Esophagus squamous epithelium (tissue), 5 donors: ENCODE data around the gene KIF17. TPM values are rescaled to one million over a fixed set of nuclear protein-coding genes. Genes with fewer than 3 reads are reported as not detected.

ENCODE experiments used
- DNase-seq: peaks from one replicate; lab custom pipeline; 2025; lab: John Stamatoyannopoulos, UW
- H3K27ac ChIP-seq, 4 donors: fragments of 200-600 bp; sonication (generic); one replicate each; pipeline ENCODE4 v1.5.1; 2016 to 2019; ENCODE audit warnings: mild to moderate bottlenecking in 1 of 4
- H3K27me3 ChIP-seq, 4 donors: fragments of 200-600 bp; sonication (generic); 1 replicate in 3 of 4; 2 replicates in 1 of 4; pipeline versions ENCODE4 v1.5.1 to v1.6.0; 2017 to 2021; ENCODE audit warnings: antibody characterized with exemption in 1 of 4
- H3K36me3 ChIP-seq, 3 donors: fragments of 200-600 bp; sonication (generic); one replicate each; pipeline ENCODE4 v1.5.1; 2016 to 2019
- H3K4me1 ChIP-seq, 3 donors: fragments of 200-600 bp; sonication (generic); one replicate each; pipeline ENCODE4 v1.5.1; 2017 to 2019
- H3K4me3 ChIP-seq, 4 donors: fragments of 200-600 bp; sonication (generic); 1 replicate in 3 of 4; 2 replicates in 1 of 4; pipeline ENCODE4 v1.5.1; 2016 to 2019; ENCODE audit warnings: mild to moderate bottlenecking in 2 of 4, moderate library complexity in 1 of 4
- H3K9me3 ChIP-seq, 3 donors: fragments of 200-600 bp; sonication (generic); one replicate each; pipeline ENCODE4 v1.5.1; 2016 to 2019
- POLR2A ChIP-seq, 4 donors: fragments of 450-650 bp; IDR thresholded peaks; one replicate each; pipeline ENCODE4 v1.6.1; 2017; ENCODE audit warnings: antibody characterized with exemption in 4 of 4, mild to moderate bottlenecking in 4 of 4, moderate library complexity in 3 of 4
- WGBS, 2 donors: methylation state at CpG; one replicate each; pipeline ENCODE4 v1.1.5; 2018; 5-methylcytosine and 5-hydroxymethylcytosine counted together
- intact Hi-C: fragments of 100-400 bp; cut with DNase I; formaldehyde crosslinking; loops from one replicate; pipeline ENCODE4 v1.15.0; 2022
- total RNA-seq, 4 donors: library from RNA; depleted of rRNA; stranded (reverse); fragments of >200 nt; gene quantifications; one replicate each; pipeline ENCODE4 v1.1.0, GENCODE V29; 2016
- TF ChIP-seq, protein P1 (sequence below), 6 experiments: fragments of 450-650 bp in 4 of 6; fragments of 200-600 bp in 2 of 6; sonication (generic) in 2 of 6; IDR thresholded peaks; one replicate each; pipeline ENCODE4 v1.5.1; 2016 to 2019; ENCODE audit warnings: antibody characterized with exemption in 6 of 6, mild to moderate bottlenecking in 4 of 6, moderate library complexity in 4 of 6
- donor health status: DM: yes; HTN: yes; CAD: no.

KIF17 gene
- total RNA-seq, 4 donors from 2014 or later, result 0.57 to 1.9 (median 0.85) TPM; not detected in 1

DNA sequence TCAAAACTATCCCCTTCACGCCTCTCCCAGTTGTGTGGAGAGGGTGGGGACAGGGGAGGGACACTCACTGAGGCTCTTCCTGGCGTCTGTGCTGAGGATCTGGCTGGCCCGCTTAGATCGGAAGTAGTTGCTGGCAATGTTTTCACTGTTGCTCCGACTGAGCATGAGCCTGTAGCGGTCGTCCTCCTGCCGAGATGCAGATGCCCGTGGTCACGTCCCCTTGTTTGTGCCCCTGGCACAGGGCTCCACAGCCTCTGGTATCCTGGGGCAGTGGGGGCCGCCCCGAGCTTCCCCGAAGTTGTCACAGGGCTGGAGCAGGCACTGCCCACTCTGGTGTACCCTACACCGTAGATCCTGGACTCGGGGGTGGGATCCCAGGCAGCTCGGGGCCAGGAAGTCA, 51.7 kb downstream of the KIF17 start:
- Histone ChIP-seq H3K36me3 (no peaks in the 10 kb centered on the region), H3K4me3 (no peak overlapping the region), H3K9me3 (no peaks in the 10 kb centered on the region), H3K4me1 (peaks cover 0 to 10% (median 0%) of the 10 kb centered on the region in 3 donors), H3K27me3 (no peaks in the 10 kb centered on the region), H3K27ac (peak overlapping the region in 2 of 4 donors; percentile 3 to 30)
- 80 to 89% methylated on average over 1 to 6 of the region's 16 CpGs for WGBS, 2 donors
- no peak for DNase-seq
- intact Hi-C loops, result no loop called here
- TF ChIP-seq POLR2A (IDR thresholded peaks at IDR 0.05), result no peak

GRCh38 chr1:20665726-20666125, 52.1 kb downstream of the KIF17 start:
- TF ChIP-seq, protein P1, sequence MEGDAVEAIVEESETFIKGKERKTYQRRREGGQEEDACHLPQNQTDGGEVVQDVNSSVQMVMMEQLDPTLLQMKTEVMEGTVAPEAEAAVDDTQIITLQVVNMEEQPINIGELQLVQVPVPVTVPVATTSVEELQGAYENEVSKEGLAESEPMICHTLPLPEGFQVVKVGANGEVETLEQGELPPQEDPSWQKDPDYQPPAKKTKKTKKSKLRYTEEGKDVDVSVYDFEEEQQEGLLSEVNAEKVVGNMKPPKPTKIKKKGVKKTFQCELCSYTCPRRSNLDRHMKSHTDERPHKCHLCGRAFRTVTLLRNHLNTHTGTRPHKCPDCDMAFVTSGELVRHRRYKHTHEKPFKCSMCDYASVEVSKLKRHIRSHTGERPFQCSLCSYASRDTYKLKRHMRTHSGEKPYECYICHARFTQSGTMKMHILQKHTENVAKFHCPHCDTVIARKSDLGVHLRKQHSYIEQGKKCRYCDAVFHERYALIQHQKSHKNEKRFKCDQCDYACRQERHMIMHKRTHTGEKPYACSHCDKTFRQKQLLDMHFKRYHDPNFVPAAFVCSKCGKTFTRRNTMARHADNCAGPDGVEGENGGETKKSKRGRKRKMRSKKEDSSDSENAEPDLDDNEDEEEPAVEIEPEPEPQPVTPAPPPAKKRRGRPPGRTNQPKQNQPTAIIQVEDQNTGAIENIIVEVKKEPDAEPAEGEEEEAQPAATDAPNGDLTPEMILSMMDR (IDR thresholded peaks at IDR 0.05), result no peak
- TF ChIP-seq POLR2A (IDR thresholded peaks at IDR 0.05), result no peak
- intact Hi-C loops, result no loop called here
- 77 to 85% methylated on average over 12 of the region's 12 CpGs for WGBS, 2 donors
- H3K27me3 ChIP-seq, result no peaks in the 10 kb centered on the region
- peaks cover 0 to 11% (median 0%) of the 10 kb centered on the region in 3 donors for H3K4me1 ChIP-seq
- no peaks in the 10 kb centered on the region for H3K36me3 ChIP-seq
- peak overlapping the region in 2 of 4 donors; percentile 3 to 30 for H3K27ac ChIP-seq
- DNase-seq, result no peak
- H3K9me3 ChIP-seq, result no peaks in the 10 kb centered on the region
- no peak overlapping the region for H3K4me3 ChIP-seq

DNA sequence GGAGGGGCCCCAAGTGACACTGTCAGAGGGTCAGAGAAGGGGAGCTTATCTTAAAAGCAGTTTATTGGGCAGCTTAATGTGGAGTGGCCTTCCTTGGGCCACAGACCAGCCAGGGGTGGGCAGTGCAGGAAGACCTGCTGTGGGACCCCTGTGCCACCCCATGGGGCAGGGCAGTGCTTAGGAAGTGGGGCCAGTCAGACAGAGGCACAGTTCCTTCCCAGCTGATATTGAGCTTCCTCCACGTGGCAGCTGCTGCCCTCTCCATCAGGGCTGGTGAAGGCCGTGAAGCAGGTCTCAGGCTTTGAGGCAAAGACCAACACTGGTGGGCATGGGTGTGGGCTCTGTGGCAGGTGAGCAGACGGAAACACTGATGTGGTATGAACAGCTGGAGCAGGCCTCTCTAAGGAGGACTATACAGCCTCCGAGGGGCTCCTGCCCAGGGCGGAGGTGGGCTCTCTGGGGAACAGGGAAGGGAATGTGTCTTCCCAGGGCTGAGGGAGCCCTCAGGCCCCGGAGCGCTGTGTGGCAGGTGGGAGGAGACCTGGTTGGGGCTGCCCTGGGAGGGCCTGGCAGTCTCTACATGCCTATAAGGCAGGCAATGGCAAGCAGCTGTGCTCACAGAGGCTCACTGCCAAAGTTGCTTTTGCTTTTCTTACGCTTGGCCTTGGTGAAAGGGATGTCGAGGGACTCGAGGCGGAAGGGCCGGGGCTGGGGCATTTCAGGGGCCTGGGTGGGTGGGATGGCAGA, 53.7 kb downstream of the KIF17 start:
- no peak for DNase-seq
- Histone ChIP-seq H3K4me1 (peaks cover 8 to 27% (median 15%) of the 10 kb centered on the region in 3 donors), H3K9me3 (no peaks in the 10 kb centered on the region), H3K27ac (no peak overlapping the region), H3K27me3 (no peaks in the 10 kb centered on the region), H3K4me3 (no peak overlapping the region), H3K36me3 (peaks cover 0 to 1% (median 0%) of the 10 kb centered on the region in 3 donors)
- intact Hi-C loops, result no loop called here
- 60 to 62% methylated on average over 4 to 10 of the region's 12 CpGs for WGBS, 2 donors
- TF ChIP-seq, protein P1 (IDR thresholded peaks at IDR 0.05), result no peak
- TF ChIP-seq POLR2A (IDR thresholded peaks at IDR 0.05), result no peak

DNA sequence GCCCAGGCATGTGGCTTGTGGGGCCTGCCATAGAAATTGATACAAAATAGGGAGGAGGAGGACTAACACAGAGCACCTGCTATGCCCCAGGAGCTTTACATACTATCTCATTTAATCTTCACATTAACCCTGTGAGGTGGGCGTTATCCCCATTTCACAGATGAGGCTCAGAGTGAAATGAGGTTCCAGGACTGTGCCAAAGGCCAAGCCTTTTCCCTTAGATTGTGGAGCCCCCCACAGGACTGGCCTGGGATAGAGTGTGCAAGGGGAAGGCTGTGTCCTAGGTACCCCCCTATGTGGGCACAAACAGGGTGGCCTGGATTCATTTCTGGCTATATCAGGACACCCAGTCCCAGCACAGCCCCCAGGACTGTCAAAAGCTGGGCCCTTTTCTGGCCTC, 54.4 kb downstream of the KIF17 start:
- H3K4me3 ChIP-seq, result no peak overlapping the region
- peaks cover 8 to 35% (median 15%) of the 10 kb centered on the region in 3 donors for H3K4me1 ChIP-seq
- DNase-seq, result no peak
- 89 to 100% methylated on average over 1 of the region's 1 CpG for WGBS, 2 donors
- H3K9me3 ChIP-seq, result no peaks in the 10 kb centered on the region
- intact Hi-C loops, result no loop called here
- no peak overlapping the region for H3K27ac ChIP-seq
- H3K36me3 ChIP-seq, result peaks cover 0 to 9% (median 0%) of the 10 kb centered on the region in 3 donors
- no peak for TF ChIP-seq POLR2A (IDR thresholded peaks at IDR 0.05)
- TF ChIP-seq, protein P1 (IDR thresholded peaks at IDR 0.05), result no peak
- no peaks in the 10 kb centered on the region for H3K27me3 ChIP-seq

DNA sequence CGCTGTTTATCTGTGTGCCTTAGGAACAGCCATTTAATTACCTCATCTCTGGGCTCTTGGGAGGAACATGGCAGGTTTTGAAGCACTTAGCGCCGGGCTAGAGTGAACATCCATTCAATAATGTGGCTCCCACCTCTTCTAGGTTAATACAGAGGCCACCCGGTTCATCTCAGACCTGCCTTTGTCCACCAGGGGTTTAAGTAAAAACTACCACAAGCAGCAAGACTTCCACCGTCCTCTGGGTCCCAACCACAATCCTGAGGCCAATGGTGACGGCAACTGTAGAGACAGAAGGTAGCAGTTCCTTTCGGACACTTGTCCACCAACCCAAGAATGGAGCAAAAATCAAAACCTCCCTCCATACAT, 55.7 kb downstream of the KIF17 start:
- Histone ChIP-seq H3K36me3 (peaks cover 0 to 22% (median 0%) of the 10 kb centered on the region in 3 donors), H3K27me3 (no peaks in the 10 kb centered on the region), H3K4me1 (peaks cover 8 to 41% (median 15%) of the 10 kb centered on the region in 3 donors), H3K4me3 (peak overlapping the region; percentile 82 to 95 (median 90)), H3K27ac (peak overlapping the region; percentile 77 to 91 (median 84)), H3K9me3 (no peaks in the 10 kb centered on the region)
- TF ChIP-seq, protein P1 (IDR thresholded peaks at IDR 0.05), result no peak
- no peak for TF ChIP-seq POLR2A (IDR thresholded peaks at IDR 0.05)
- no peak for DNase-seq
- intact Hi-C loops, result no loop called here
- 55 to 87% methylated on average over 4 to 7 of the region's 7 CpGs for WGBS, 2 donors
